SK-N-SH (cell line): ENCODE data around the gene ARFRP1. TPM values are rescaled to one million over a fixed set of nuclear protein-coding genes. Genes with fewer than 3 reads are reported as not detected.

ENCODE experiments used
- CTCF ChIA-PET: fragments of 300-600, 350-600 bp; formaldehyde crosslinking; extraction: SDS; loops from one replicate; lab custom pipeline; 2021; lab: Yijun Ruan, JAX
- POLR2A ChIA-PET: fragments of 350-600 bp; sonication (Branson Sonifier 250); formaldehyde crosslinking; extraction: SDS; loops from one replicate; lab custom pipeline; 2020; ENCODE audit warnings: antibody characterized with exemption, inconsistent platforms; lab: Yijun Ruan, JAX
- DNase-seq: peaks from one replicate; pipeline ENCODE4 v3.0.0; 2012
- H2AFZ ChIP-seq: fragments of 200-600 bp; sonication (generic); 2 replicates; pipeline ENCODE4 v1.8.1; 2016; ENCODE audit warnings: antibody characterized with exemption, mild to moderate bottlenecking, low read depth
- H3F3A ChIP-seq: fragments of 200-600 bp; sonication (generic); replicated peaks from 2 replicates; pipeline ENCODE3; 2016; ENCODE audit warnings: antibody characterized with exemption, mild to moderate bottlenecking; ENCODE audit not compliant: insufficient read depth
- H3K27ac ChIP-seq, 2 experiments: fragments of 200-500 bp in 1 of 2; fragments of 200-600 bp in 1 of 2; sonication (Bioruptor generic) in 1 of 2; sonication (generic), shearing (Covaris generic) in 1 of 2; 2 replicates each; pipeline versions ENCODE4 v1.5.1 to v1.6.1; 2014 to 2016; ENCODE audit warnings: low read depth in 2 of 2, inconsistent platforms in 1 of 2, low read length in 1 of 2, mild to moderate bottlenecking in 1 of 2, mixed read lengths in 1 of 2
- H3K27me3 ChIP-seq: fragments of 200-600 bp; sonication (generic), shearing (Covaris generic); 2 replicates; pipeline ENCODE4 v1.6.1; 2016; ENCODE audit warnings: mixed run types; ENCODE audit not compliant: insufficient read depth
- H3K36me3 ChIP-seq, 2 experiments: fragments of 200-500 bp in 1 of 2; fragments of 200-600 bp in 1 of 2; sonication (Bioruptor generic) in 1 of 2; sonication (generic) in 1 of 2; replicated peaks in 1 of 2; 2 replicates each; pipeline versions ENCODE3 to v1.5.1; 2014 to 2016; ENCODE audit warnings: low read length in 1 of 2, mild to moderate bottlenecking in 1 of 2; ENCODE audit not compliant: insufficient read depth in 2 of 2, control insufficient read depth in 1 of 2
- H3K4me1 ChIP-seq, 2 experiments: fragments of 200-500 bp in 1 of 2; fragments of 200-600 bp in 1 of 2; sonication (Bioruptor generic) in 1 of 2; sonication (generic), shearing (Covaris generic) in 1 of 2; 2 replicates each; pipeline versions ENCODE4 v1.5.1 to v1.6.1; 2014 to 2016; ENCODE audit warnings: low read depth in 1 of 2, low read length in 1 of 2, mixed run types in 1 of 2; ENCODE audit not compliant: insufficient read depth in 2 of 2, control insufficient read depth in 1 of 2
- H3K4me2 ChIP-seq: fragments of 200-600 bp; sonication (generic), shearing (Covaris generic); 2 replicates; pipeline ENCODE4 v1.6.1; 2017; ENCODE audit warnings: mixed run types
- H3K4me3 ChIP-seq, 2 experiments: fragments of 200-500 bp in 1 of 2; fragments of 200-600 bp in 1 of 2; sonication (Bioruptor generic) in 1 of 2; sonication (generic), shearing (Covaris generic) in 1 of 2; 2 replicates each; pipeline versions ENCODE4 v1.5.1 to v1.8.1; 2014 to 2016; ENCODE audit warnings: low read depth in 2 of 2, inconsistent platforms in 1 of 2, low read length in 1 of 2, mild to moderate bottlenecking in 1 of 2, mixed read lengths in 1 of 2, moderate library complexity in 1 of 2
- H3K79me2 ChIP-seq: fragments of 200-600 bp; sonication (generic); 2 replicates; pipeline ENCODE4 v1.8.1; 2017; ENCODE audit warnings: mild to moderate bottlenecking; ENCODE audit not compliant: insufficient read depth
- H3K9ac ChIP-seq: fragments of 200-600 bp; sonication (generic); 2 replicates; pipeline ENCODE4 v1.6.1; 2017; ENCODE audit warnings: mixed run types
- H3K9me2 ChIP-seq: fragments of 200-600 bp; sonication (generic); 2 replicates; pipeline ENCODE4 v1.6.1; 2017; ENCODE audit warnings: mixed run types
- H3K9me3 ChIP-seq: fragments of 200-600 bp; sonication (generic); 2 replicates; pipeline ENCODE4 v1.6.1; 2017; ENCODE audit warnings: mixed run types, mild to moderate bottlenecking, moderate library complexity
- H4K20me1 ChIP-seq: fragments of 200-600 bp; sonication (generic); 2 replicates; pipeline ENCODE4 v1.6.1; 2017; ENCODE audit warnings: mild to moderate bottlenecking, mixed run types; ENCODE audit not compliant: insufficient read depth
- CHD2 ChIP-seq: fragments of 150-350 bp; IDR thresholded peaks from 2 replicates; pipeline ENCODE4 v1.6.1; 2018; ENCODE audit warnings: low read length; ENCODE audit not compliant: partially characterized antibody
- CTCF ChIP-seq: fragments of 200-600 bp; sonication (generic); IDR thresholded peaks from 2 replicates; pipeline ENCODE4 v1.6.1; 2017; ENCODE audit warnings: antibody characterized with exemption, mild to moderate bottlenecking, moderate library complexity
- ELF1 ChIP-seq: IDR thresholded peaks from 2 replicates; pipeline ENCODE4 v1.4.0; 2012
- FOSL2 ChIP-seq: IDR thresholded peaks from 2 replicates; pipeline ENCODE4 v1.4.0; 2012; ENCODE audit warnings: low read depth, mild to moderate bottlenecking, moderate library complexity, borderline replicate concordance
- GATA2 ChIP-seq: sonication (generic); formaldehyde crosslinking; IDR thresholded peaks from 2 replicates; pipeline ENCODE4 v1.5.0; 2020; ENCODE audit warnings: mild to moderate bottlenecking, missing genetic modification reagents
- JUND ChIP-seq: IDR thresholded peaks from 2 replicates; pipeline ENCODE4 v1.4.0; 2012
- MAX ChIP-seq: IDR thresholded peaks from 2 replicates; pipeline ENCODE4 v1.4.0; 2012; ENCODE audit warnings: low read depth
- NFIC ChIP-seq: IDR thresholded peaks from 2 replicates; pipeline ENCODE4 v1.4.0; 2012; ENCODE audit warnings: borderline replicate concordance
- NRF1 ChIP-seq: IDR thresholded peaks from 2 replicates; pipeline ENCODE4 v1.6.1; 2012; ENCODE audit warnings: low read depth, mild to moderate bottlenecking, low read length
- PBX3 ChIP-seq: IDR thresholded peaks from 2 replicates; pipeline ENCODE4; 2012
- POLR2AphosphoS5 ChIP-seq: IDR thresholded peaks from 2 replicates; pipeline ENCODE4 v1.6.1; 2012; ENCODE audit warnings: low read depth, low read length
- REST ChIP-seq: IDR thresholded peaks from 2 replicates; pipeline ENCODE4 v1.6.1; 2012; ENCODE audit warnings: mild to moderate bottlenecking, low read depth, low read length, moderate library complexity
- RXRA ChIP-seq: IDR thresholded peaks from 2 replicates; pipeline ENCODE4 v1.4.0; 2012; ENCODE audit warnings: low read depth, mild to moderate bottlenecking, borderline replicate concordance
- TAF1 ChIP-seq: IDR thresholded peaks from 2 replicates; pipeline ENCODE4 v1.6.1; 2012; ENCODE audit warnings: low read depth, mild to moderate bottlenecking, low read length, moderate library complexity, borderline replicate concordance
- TCF12 ChIP-seq: IDR thresholded peaks from 2 replicates; pipeline ENCODE4 v1.4.0; 2012
- ZBTB33 ChIP-seq: IDR thresholded peaks from 2 replicates; pipeline ENCODE4 v1.4.0; 2012; ENCODE audit warnings: low read depth, borderline replicate concordance
- WGBS: methylation state at CpG from one replicate; pipeline ENCODE4 v1.1.6; 2017; ENCODE audit warnings: low lambda C conversion rate; 5-methylcytosine and 5-hydroxymethylcytosine counted together
- polyA plus RNA-seq, 3 experiments: library from polyadenylated mRNA; depleted of rRNA; stranded (reverse); fragments of >200 nt; gene quantifications; 2 replicates each; pipeline ENCODE4 v1.2.3, GENCODE V29; 2012

The ARFRP1 gene
- polyA plus RNA-seq, 1 of the 3 experiments (the other 2 are of a cell fraction), result 72.8 TPM

- Histone ChIP-seq H3K9ac (peak overlapping the region; percentile 62), H3K79me2 (peaks cover 25% of the 10 kb centered on the region), H3K27ac (peak overlapping the region; percentile 59 to 89; a peak in 3 of 4 replicates), H3K9me3 (no peaks in the 10 kb centered on the region), H2AFZ (no peak overlapping the region), H3K36me3 (peaks cover 0 to 34% of the 10 kb centered on the region in 2 experiments), H3K27me3 (no peaks in the 10 kb centered on the region), H3K9me2 (no peaks in the 10 kb centered on the region), H3F3A (peaks cover 8% of the 10 kb centered on the region), H3K4me2 (peak overlapping the region; percentile 82), H4K20me1 (no peaks in the 10 kb centered on the region), H3K4me1 (peaks cover 5 to 28% of the 10 kb centered on the region in 2 experiments; a peak in 2 of 4 replicates), H3K4me3 (peak overlapping the region; percentile 91 to 97)
- DNase-seq, result peak; percentile 45
- ChIA-PET POLR2A (interaction anchor here (1.0 to 1.3 kb wide), 4 partner anchors 31 to 122 kb away, joined by 3 to 8 read pairs (median 6); partner anchors contain the start of genes ARFRP1, GMEB2, PTK6 and ZGPAT), CTCF (no interaction called here)
- WGBS, result 2% methylated on average over 17 of the region's 25 CpGs
- TF ChIP-seq POLR2AphosphoS5 (no peak), NFIC (0 out of 2 replicates have a peak, but pooled peaks have one; percentile 1), TCF12 (no peak), CHD2 (no peak)
These were observed 49.0 kb downstream of the ARFRP1 start for GRCh38 chr20:63658749-63659187.

- DNase-seq, result peak; percentile 96
- Histone ChIP-seq H2AFZ (peak within 1 kb of the TSS; percentile 81), H3K36me3 (peaks cover 0 to 28% of the 10 kb centered on the region in 2 experiments), H3K9me3 (no peaks in the 10 kb centered on the region), H4K20me1 (no peaks in the 10 kb centered on the region), H3K4me2 (peak within 1 kb of the TSS; percentile 82), H3K9ac (peak within 1 kb of the TSS; percentile 62), H3F3A (peaks cover 8% of the 10 kb centered on the region), H3K4me1 (peaks cover 5 to 28% of the 10 kb centered on the region in 2 experiments; a peak in 2 of 4 replicates), H3K9me2 (no peaks in the 10 kb centered on the region), H3K27me3 (no peaks in the 10 kb centered on the region), H3K27ac (peak within 1 kb of the TSS; percentile 59 to 89; a peak in 3 of 4 replicates), H3K79me2 (peaks cover 25% of the 10 kb centered on the region), H3K4me3 (peak within 1 kb of the TSS; percentile 91 to 97)
- 9% methylated on average over 38 of the region's 73 CpGs for WGBS
- ChIA-PET CTCF (no interaction called here), POLR2A (interaction anchor here (0.8 to 1.3 kb wide), 5 partner anchors 31 to 122 kb away, joined by 3 to 8 read pairs (median 6); partner anchors contain the start of genes ARFRP1, GMEB2, PTK6 and ZGPAT)
- TF ChIP-seq ELF1 (peak; percentile 63), GATA2 (CRISPR knock-in tag) (no peak), CHD2 (no peak), JUND (no peak), PBX3 (no peak), REST (no peak), RXRA (no peak), FOSL2 (no peak; the same call in 1 of the 2 replicates), NFIC (no peak), NRF1 (no peak), CTCF (no peak), TAF1 (peak; percentile 90), MAX (peak; percentile 65), ZBTB33 (0 out of 2 replicates have a peak, but pooled peaks have one; percentile 28)
These were observed 49.6 kb downstream of the ARFRP1 start, which contains the start of gene RTEL1 for GRCh38 chr20:63657937-63658748. Gene RTEL1, plus strand, starts transcription at chr20:63658312. Its CDS starts 1,091 bp downstream, at chr20:63659403.
